ENCODE results near the gene SMPX. TPM values are rescaled to one million over a fixed set of nuclear protein-coding genes. Genes with fewer than 3 reads are reported as not detected.

SMPX gene
- total RNA-seq, 1 donor from 2014 or later = 223 TPM

DNA sequence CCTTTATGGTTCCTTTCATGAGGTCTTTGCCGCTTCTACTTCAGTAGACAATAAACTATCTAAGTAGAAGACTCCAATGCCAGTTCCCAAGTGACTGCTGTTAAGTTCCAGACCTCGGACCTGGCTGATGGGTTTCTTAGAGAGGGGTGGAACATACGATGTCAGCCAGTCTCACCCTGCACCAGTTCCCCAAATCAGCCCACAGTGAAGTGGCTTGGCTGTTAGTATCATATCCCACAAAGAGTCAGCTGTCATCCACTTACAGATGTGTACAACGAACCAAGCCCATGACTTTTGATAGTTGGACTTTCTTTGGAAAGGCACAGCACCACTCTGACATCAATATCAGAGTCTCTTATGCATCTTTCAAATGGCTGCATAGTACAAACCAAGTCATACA lies 91.7 kb downstream of the SMPX start:
- peak overlapping the region in 1 of 3 donors; percentile 22 for H3K4me3 ChIP-seq (ENCODE audit: low read length in 3 of 3)
- H3K9ac ChIP-seq (ENCODE audit: low read depth in 1 of 3, low read length in 3 of 3) = peak overlapping the region in 2 of 3 donors; percentile 32 to 35
- no peaks in the 10 kb centered on the region for H3K36me3 ChIP-seq (ENCODE audit: control insufficient read depth in 3 of 3, insufficient read depth in 3 of 3, low read length in 3 of 3)
- H3K27ac ChIP-seq (ENCODE audit: low read depth, low read length) = peak overlapping the region; percentile 74
- peaks cover 0 to 33% (median 15%) of the 10 kb centered on the region in 3 donors for H3K4me1 ChIP-seq (ENCODE audit: control insufficient read depth in 3 of 3, insufficient read depth in 3 of 3, low read length in 3 of 3)
- no peaks in the 10 kb centered on the region for H3K27me3 ChIP-seq (ENCODE audit: control insufficient read depth in 3 of 3, insufficient read depth in 3 of 3, low read length in 3 of 3)
- no peaks in the 10 kb centered on the region for H3K9me3 ChIP-seq (ENCODE audit: control insufficient read depth in 3 of 3, low read length in 3 of 3)

DNA sequence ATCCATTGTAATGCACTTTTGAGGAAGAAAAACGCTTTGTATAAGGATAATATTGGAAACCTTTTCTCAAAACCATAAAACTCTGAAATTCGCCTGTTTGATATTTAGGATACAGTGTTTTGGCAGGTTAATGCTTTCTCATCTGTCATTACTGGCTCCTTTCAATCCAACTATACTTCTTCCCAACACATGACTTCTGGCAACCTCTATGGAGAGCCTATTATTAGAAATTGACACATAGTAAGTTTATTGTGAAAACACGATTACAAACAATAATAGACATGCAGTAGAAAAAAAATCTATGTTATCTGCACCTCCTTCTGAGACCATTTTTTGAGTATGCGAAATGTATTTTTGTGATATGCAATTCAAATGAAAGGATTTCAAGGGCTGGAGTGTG lies 95.2 kb downstream of the SMPX start:
- Histone ChIP-seq H3K4me1 (ENCODE audit: control insufficient read depth in 3 of 3, insufficient read depth in 3 of 3, low read length in 3 of 3) (peaks cover 0 to 33% (median 15%) of the 10 kb centered on the region in 3 donors), H3K9ac (ENCODE audit: low read depth in 1 of 3, low read length in 3 of 3) (peak overlapping the region in 1 of 3 donors; percentile 50), H3K4me3 (ENCODE audit: low read length in 3 of 3) (no peak overlapping the region), H3K36me3 (ENCODE audit: control insufficient read depth in 3 of 3, insufficient read depth in 3 of 3, low read length in 3 of 3) (no peaks in the 10 kb centered on the region), H3K27me3 (ENCODE audit: control insufficient read depth in 3 of 3, insufficient read depth in 3 of 3, low read length in 3 of 3) (no peaks in the 10 kb centered on the region), H3K9me3 (ENCODE audit: control insufficient read depth in 3 of 3, low read length in 3 of 3) (no peaks in the 10 kb centered on the region), H3K27ac (ENCODE audit: low read depth, low read length) (peak overlapping the region; percentile 72)

DNA sequence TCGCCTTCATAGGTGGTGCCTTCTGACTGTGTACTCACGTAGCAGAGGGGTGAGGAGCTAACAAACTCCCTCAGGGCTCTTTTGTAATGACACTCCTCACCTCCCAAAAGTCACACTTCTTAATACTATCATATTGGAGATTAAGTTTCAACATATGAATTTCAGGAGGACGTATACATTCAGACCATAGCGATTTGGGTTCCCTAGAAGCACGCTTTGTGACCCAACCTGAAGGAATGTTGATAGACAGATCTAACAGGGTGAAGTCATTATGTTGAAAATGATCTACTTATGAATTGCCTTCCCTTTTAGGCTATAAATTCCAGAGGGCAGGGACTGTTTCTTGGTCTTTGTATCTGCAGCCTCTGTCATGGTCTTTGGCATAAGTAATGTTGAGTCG lies 96.6 kb downstream of the SMPX start:
- peaks cover 0 to 24% (median 15%) of the 10 kb centered on the region in 3 donors for H3K4me1 ChIP-seq (ENCODE audit: control insufficient read depth in 3 of 3, insufficient read depth in 3 of 3, low read length in 3 of 3)
- H3K27ac ChIP-seq (ENCODE audit: low read depth, low read length) = peak overlapping the region; percentile 72
- H3K9me3 ChIP-seq (ENCODE audit: control insufficient read depth in 3 of 3, low read length in 3 of 3) = no peaks in the 10 kb centered on the region
- no peak overlapping the region for H3K9ac ChIP-seq (ENCODE audit: low read depth in 1 of 3, low read length in 3 of 3)
- H3K4me3 ChIP-seq (ENCODE audit: low read length in 3 of 3) = peak overlapping the region in 1 of 3 donors; percentile 29
- peaks cover 0 to 4% (median 0%) of the 10 kb centered on the region in 3 donors for H3K36me3 ChIP-seq (ENCODE audit: control insufficient read depth in 3 of 3, insufficient read depth in 3 of 3, low read length in 3 of 3)
- H3K27me3 ChIP-seq (ENCODE audit: control insufficient read depth in 3 of 3, insufficient read depth in 3 of 3, low read length in 3 of 3) = no peaks in the 10 kb centered on the region

DNA sequence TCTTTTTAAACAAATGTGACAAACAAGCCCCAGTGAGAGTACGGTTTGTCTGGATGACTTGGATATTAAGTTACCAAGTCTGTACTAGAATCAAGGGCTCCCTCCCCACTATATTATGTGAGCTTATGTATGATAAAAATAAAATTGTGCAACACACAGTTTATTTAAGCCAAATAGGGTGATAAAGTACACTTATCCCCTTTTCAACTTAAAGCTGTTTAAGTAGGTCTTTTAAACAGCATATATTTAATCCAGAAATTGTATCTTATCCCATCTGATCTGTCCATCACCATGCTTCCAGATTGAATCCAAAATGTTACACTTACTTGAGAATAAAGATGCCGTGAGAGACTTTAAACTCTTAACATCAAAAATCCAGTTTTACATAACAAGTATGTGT lies 97.8 kb downstream of the SMPX start:
- Histone ChIP-seq H3K9me3 (ENCODE audit: control insufficient read depth in 3 of 3, low read length in 3 of 3) (no peaks in the 10 kb centered on the region), H3K27ac (ENCODE audit: low read depth, low read length) (peak overlapping the region; percentile 68), H3K36me3 (ENCODE audit: control insufficient read depth in 3 of 3, insufficient read depth in 3 of 3, low read length in 3 of 3) (peaks cover 0 to 7% (median 0%) of the 10 kb centered on the region in 3 donors), H3K4me3 (ENCODE audit: low read length in 3 of 3) (peak overlapping the region in 1 of 3 donors; percentile 58), H3K9ac (ENCODE audit: low read depth in 1 of 3, low read length in 3 of 3) (peak overlapping the region in 1 of 3 donors; percentile 80), H3K4me1 (ENCODE audit: control insufficient read depth in 3 of 3, insufficient read depth in 3 of 3, low read length in 3 of 3) (peaks cover 0 to 25% (median 15%) of the 10 kb centered on the region in 3 donors), H3K27me3 (ENCODE audit: control insufficient read depth in 3 of 3, insufficient read depth in 3 of 3, low read length in 3 of 3) (no peaks in the 10 kb centered on the region)

DNA sequence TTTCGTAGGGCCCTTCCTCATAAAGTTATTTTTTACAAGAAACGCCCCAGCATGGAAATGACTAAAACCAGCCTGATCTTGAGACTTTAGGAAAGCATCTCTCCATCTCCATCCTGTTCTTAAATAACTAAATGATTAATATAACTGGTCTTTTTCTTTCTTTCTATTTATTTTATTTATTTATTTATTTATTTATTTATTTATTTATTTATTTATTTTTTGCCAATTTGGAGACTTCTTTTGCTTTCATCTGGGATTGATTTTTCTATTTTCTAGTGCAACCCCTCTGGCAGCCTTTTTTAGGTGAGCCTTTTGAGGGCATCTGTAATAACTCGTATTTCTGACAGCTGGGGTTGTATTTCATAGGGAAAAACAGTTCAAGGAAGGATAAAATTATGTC lies 98.6 kb downstream of the SMPX start:
- Histone ChIP-seq H3K36me3 (ENCODE audit: control insufficient read depth in 3 of 3, insufficient read depth in 3 of 3, low read length in 3 of 3) (peaks cover 0 to 7% (median 0%) of the 10 kb centered on the region in 3 donors), H3K9me3 (ENCODE audit: control insufficient read depth in 3 of 3, low read length in 3 of 3) (no peaks in the 10 kb centered on the region), H3K27me3 (ENCODE audit: control insufficient read depth in 3 of 3, insufficient read depth in 3 of 3, low read length in 3 of 3) (no peaks in the 10 kb centered on the region), H3K4me1 (ENCODE audit: control insufficient read depth in 3 of 3, insufficient read depth in 3 of 3, low read length in 3 of 3) (peaks cover 0 to 16% (median 10%) of the 10 kb centered on the region in 3 donors), H3K4me3 (ENCODE audit: low read length in 3 of 3) (peak overlapping the region; percentile 62 to 68 (median 63)), H3K27ac (ENCODE audit: low read depth, low read length) (peak overlapping the region; percentile 89), H3K9ac (ENCODE audit: low read depth in 1 of 3, low read length in 3 of 3) (peak overlapping the region; percentile 70 to 83 (median 78))

DNA sequence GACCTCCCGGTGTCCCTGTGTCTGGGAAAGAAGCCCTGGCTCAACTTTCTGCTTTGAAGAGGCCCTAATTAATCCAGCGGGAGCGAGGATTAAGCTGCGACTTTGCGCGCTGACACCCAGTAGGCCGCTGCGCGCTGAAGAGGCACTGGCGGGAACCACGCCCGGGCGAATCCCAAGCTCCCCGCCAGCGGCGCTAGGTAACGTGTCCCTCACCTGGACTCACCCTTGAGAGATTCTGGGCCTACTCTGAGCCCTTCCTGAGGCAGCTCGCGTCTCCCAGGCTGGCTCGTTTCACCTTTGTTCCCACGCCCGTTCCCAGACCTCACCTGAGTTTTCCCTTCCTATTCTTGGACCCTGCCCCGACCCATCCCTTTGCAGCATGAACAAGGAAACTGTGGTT lies 99.2 kb downstream of the SMPX start:
- peak overlapping the region; percentile 89 for H3K27ac ChIP-seq (ENCODE audit: low read depth, low read length)
- peak overlapping the region; percentile 70 to 83 (median 78) for H3K9ac ChIP-seq (ENCODE audit: low read depth in 1 of 3, low read length in 3 of 3)
- H3K9me3 ChIP-seq (ENCODE audit: control insufficient read depth in 3 of 3, low read length in 3 of 3) = no peaks in the 10 kb centered on the region
- H3K4me3 ChIP-seq (ENCODE audit: low read length in 3 of 3) = peak overlapping the region; percentile 62 to 68 (median 63)
- no peaks in the 10 kb centered on the region for H3K27me3 ChIP-seq (ENCODE audit: control insufficient read depth in 3 of 3, insufficient read depth in 3 of 3, low read length in 3 of 3)
- peaks cover 0 to 15% (median 8%) of the 10 kb centered on the region in 3 donors for H3K4me1 ChIP-seq (ENCODE audit: control insufficient read depth in 3 of 3, insufficient read depth in 3 of 3, low read length in 3 of 3)
- peaks cover 0 to 7% (median 0%) of the 10 kb centered on the region in 3 donors for H3K36me3 ChIP-seq (ENCODE audit: control insufficient read depth in 3 of 3, insufficient read depth in 3 of 3, low read length in 3 of 3)

DNA sequence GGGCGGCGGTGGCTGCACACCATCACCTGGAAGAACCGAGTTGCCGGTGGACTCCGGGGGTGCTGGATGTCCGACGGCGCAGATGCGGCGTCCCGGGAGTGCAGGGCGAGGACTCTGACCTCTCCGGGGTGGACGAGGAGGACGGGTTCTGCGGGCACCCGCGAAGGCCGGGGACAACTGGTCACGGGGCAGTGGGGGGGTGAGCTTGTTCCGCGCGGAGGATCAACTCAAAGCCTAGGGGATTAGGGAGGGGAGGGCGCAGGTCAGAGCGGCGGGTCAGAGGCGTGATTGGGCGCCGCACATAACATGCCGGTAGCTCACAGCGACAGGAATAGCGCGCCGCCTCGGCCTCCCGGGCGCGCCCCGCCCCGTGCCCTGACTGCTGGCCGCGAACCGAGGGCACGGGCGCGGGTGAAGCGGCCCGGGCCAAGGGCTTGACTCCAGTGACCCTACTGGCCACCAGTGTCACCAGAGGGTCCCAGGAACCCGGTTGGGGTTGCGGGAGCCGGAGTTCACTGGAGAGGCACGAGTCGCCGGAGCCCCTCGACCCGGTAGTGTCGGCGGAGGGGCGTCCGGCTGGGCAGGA lies 99.7 kb downstream of the SMPX start, which contains the start of gene KLHL34:
Gene KLHL34, minus strand, starts transcription at position 179 of the 586 bp plus-strand sequence. CDS start 542 bp downstream, outside the sequence.
- Histone ChIP-seq H3K4me1 (ENCODE audit: control insufficient read depth in 3 of 3, insufficient read depth in 3 of 3, low read length in 3 of 3) (peaks cover 0 to 15% (median 6%) of the 10 kb centered on the region in 3 donors), H3K9ac (ENCODE audit: low read depth in 1 of 3, low read length in 3 of 3) (peak within 1 kb of the TSS; percentile 70 to 91 (median 78)), H3K27me3 (ENCODE audit: control insufficient read depth in 3 of 3, insufficient read depth in 3 of 3, low read length in 3 of 3) (no peaks in the 10 kb centered on the region), H3K36me3 (ENCODE audit: control insufficient read depth in 3 of 3, insufficient read depth in 3 of 3, low read length in 3 of 3) (peaks cover 0 to 7% (median 0%) of the 10 kb centered on the region in 3 donors), H3K27ac (ENCODE audit: low read depth, low read length) (peak within 1 kb of the TSS; percentile 89), H3K9me3 (ENCODE audit: control insufficient read depth in 3 of 3, low read length in 3 of 3) (no peaks in the 10 kb centered on the region), H3K4me3 (ENCODE audit: low read length in 3 of 3) (peak within 1 kb of the TSS; percentile 62 to 76 (median 63))

DNA sequence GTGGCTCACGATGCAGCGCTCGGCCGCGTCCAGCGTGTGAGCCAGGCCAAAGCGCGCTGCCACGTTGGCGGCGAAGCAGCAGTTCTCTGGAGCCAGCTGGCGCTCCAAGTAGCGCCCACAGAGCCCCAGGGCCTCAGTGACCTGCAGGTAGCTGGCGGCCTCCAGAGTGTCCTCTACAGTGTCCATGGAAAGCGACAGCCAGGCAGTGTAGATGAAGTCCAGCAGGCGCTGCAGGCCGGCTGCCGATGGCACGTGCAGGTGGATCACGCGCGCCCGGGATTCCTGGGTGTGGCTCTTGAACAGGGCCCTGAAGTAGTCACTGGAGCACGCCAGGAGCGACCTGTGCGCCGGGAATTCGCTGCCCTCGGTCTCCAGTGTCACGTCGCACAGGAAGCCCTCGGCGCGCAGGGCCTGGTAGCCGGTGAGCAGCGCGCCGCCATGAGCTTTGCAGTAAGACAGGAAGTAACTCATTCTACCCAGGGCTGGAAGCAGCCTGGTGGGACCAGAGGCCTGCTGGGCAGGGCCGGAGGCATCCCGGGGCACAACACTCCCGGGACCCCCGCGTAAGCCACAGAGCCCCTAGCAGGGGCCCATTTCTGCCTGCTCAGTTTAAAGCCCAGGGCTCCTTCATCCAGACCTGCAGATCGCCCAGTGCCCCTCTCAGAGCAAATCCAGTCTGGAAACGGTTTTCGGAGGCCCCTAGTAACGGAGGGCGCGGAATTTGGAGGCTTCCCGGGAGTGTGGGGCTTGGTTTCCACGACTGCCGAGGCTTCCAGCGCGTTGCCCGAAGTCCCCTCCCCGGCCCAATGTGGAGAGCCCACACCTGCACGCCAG lies 100.4 kb downstream of the SMPX start:
- Histone ChIP-seq H3K27ac (ENCODE audit: low read depth, low read length) (peak overlapping the region; percentile 89), H3K9ac (ENCODE audit: low read depth in 1 of 3, low read length in 3 of 3) (peak overlapping the region; percentile 65 to 91 (median 78)), H3K4me1 (ENCODE audit: control insufficient read depth in 3 of 3, insufficient read depth in 3 of 3, low read length in 3 of 3) (peaks cover 0 to 15% (median 6%) of the 10 kb centered on the region in 3 donors), H3K4me3 (ENCODE audit: low read length in 3 of 3) (peak overlapping the region; percentile 38 to 76 (median 60)), H3K9me3 (ENCODE audit: control insufficient read depth in 3 of 3, low read length in 3 of 3) (no peaks in the 10 kb centered on the region), H3K36me3 (ENCODE audit: control insufficient read depth in 3 of 3, insufficient read depth in 3 of 3, low read length in 3 of 3) (peaks cover 0 to 7% (median 0%) of the 10 kb centered on the region in 3 donors), H3K27me3 (ENCODE audit: control insufficient read depth in 3 of 3, insufficient read depth in 3 of 3, low read length in 3 of 3) (no peaks in the 10 kb centered on the region)

DNA sequence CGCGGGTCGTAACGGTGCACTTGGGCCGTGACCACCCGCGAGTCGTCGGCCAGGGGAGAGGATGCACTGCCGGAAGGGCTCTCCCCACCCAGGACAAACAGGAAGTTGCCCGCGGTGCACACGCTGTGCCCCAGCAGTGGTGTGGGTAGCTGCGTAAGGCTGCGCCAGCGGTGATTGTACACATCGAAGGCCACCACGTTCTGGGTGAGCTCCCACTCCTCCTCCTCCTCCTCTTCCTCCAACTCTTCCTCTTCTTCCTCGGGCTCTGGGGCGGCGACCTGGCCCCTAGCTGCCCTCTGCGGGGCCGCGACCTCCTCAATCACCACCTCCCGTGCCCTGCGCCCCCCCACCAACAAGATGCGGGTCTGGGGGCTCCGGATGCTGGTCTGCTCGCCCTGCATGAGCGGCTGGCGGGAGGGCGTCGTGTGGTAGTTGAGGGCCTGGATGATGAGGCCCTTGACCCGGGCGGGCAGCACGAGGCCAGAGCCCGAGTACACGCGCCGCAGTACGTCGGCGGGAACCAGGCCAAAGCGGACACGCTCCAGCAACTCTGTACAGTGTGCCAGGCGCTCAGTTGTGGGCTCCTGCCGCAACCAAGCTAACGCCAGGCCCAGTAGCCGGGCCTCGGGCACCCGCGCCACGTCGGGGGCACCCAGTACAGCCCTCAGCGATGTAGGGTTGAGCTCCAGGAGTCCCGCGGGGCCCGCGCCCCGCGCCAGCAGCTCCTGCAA lies 101.2 kb downstream of the SMPX start:
- Histone ChIP-seq H3K4me1 (ENCODE audit: control insufficient read depth in 3 of 3, insufficient read depth in 3 of 3, low read length in 3 of 3) (peaks cover 0 to 11% (median 2%) of the 10 kb centered on the region in 3 donors), H3K4me3 (ENCODE audit: low read length in 3 of 3) (peak overlapping the region in 2 of 3 donors; percentile 60 to 76), H3K9ac (ENCODE audit: low read depth in 1 of 3, low read length in 3 of 3) (peak overlapping the region in 1 of 3 donors; percentile 71), H3K27me3 (ENCODE audit: control insufficient read depth in 3 of 3, insufficient read depth in 3 of 3, low read length in 3 of 3) (no peaks in the 10 kb centered on the region), H3K36me3 (ENCODE audit: control insufficient read depth in 3 of 3, insufficient read depth in 3 of 3, low read length in 3 of 3) (peaks cover 0 to 7% (median 0%) of the 10 kb centered on the region in 3 donors), H3K9me3 (ENCODE audit: control insufficient read depth in 3 of 3, low read length in 3 of 3) (no peaks in the 10 kb centered on the region), H3K27ac (ENCODE audit: low read depth, low read length) (peak overlapping the region; percentile 89)

Data from skeletal muscle tissue (tissue), 4 donors.